ENCODE data around the gene MAPK12.

Gene MAPK12

DNA sequence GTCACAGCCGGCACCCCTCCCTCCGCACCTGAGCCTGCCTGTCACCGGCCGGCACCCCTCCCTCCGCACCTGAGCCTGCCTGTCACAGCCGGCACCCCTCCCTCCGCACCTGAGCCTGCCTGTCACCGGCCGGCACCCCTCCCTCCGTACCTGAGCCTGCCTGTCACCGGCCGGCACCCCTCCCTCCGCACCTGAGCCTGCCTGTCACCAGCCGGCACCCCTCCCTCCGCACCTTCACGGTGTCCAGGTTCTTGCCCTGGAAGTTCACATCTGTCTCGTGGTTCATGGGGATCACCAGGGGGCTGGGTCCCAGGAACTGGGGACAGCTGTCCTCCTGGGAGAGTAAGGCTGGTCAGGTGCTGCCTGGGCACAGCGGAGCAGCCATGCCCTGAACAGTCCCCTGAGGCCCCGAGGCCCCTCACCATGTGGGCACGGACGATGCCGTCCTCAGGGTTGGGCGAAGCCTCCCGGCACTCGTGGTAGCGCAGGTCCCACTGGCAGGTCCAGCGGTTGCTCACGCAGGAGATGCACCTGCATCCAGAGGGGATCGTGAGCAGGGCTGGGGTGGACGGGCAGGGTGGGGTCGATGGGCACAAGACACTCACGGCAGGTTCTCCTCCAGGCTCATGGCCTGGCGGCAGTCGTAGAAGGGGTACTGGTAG lies 24.2 kb upstream of the MAPK12 start:
- Mint-ChIP-seq H3K36me3 (ENCODE audit: low read depth) (peaks cover 16% of the 10 kb centered on the region), H3K27ac (no peak overlapping the region), H3K4me1 (no peaks in the 10 kb centered on the region), H3K9me3 (no peaks in the 10 kb centered on the region), H3K27me3 (ENCODE audit: low read depth) (no peaks in the 10 kb centered on the region), H3K4me3 (no peak overlapping the region)
- no peak for TF ChIP-seq CTCF (IDR thresholded peaks at IDR 0.05; ENCODE audit: unreplicated experiment in 3 of 3)

DNA sequence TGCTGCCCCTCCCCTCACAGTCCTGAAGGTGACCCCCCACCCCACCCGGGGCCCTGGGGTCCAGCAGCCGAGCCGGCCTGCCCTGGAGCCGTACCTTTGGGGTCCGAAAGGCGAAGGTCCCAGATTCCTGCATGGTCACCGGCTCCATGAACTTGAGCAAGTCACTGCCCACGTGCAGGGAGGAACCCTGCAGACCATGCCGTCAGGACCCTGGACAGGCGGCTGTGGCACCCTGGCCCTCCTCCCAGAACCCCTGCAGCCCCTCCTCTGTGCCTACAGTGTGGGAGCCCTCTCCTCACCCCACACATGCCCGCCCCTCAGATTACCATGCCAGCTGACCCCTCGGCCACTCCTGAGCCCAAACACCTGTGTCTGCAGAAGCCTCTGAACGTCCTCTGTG lies 23.0 kb upstream of the MAPK12 start:
- Mint-ChIP-seq H3K9me3 (no peaks in the 10 kb centered on the region), H3K4me1 (no peaks in the 10 kb centered on the region)

GRCh38 chr22:50283821-50284220 lies 22.3 kb upstream of the MAPK12 start:
- Mint-ChIP-seq H3K27me3 (ENCODE audit: low read depth) (no peaks in the 10 kb centered on the region), H3K27ac (no peak overlapping the region), H3K4me3 (no peak overlapping the region), H3K4me1 (no peaks in the 10 kb centered on the region), H3K36me3 (ENCODE audit: low read depth) (peaks cover 22% of the 10 kb centered on the region), H3K9me3 (no peaks in the 10 kb centered on the region)
- TF ChIP-seq CTCF (IDR thresholded peaks at IDR 0.05; ENCODE audit: unreplicated experiment in 3 of 3): no peak

More for the DNA sequence above, 23.0 kb upstream of the MAPK12 start:
- Mint-ChIP-seq H3K27me3 (ENCODE audit: low read depth) (no peaks in the 10 kb centered on the region), H3K27ac (no peak overlapping the region), H3K4me3 (no peak overlapping the region), H3K36me3 (ENCODE audit: low read depth) (peaks cover 17% of the 10 kb centered on the region)
- no peak for TF ChIP-seq CTCF (IDR thresholded peaks at IDR 0.05; ENCODE audit: unreplicated experiment in 3 of 3)

GRCh38 chr22:50282361-50283155 lies 21.1 kb upstream of the MAPK12 start:
- Mint-ChIP-seq H3K4me3 (no peak overlapping the region), H3K27me3 (ENCODE audit: low read depth) (no peaks in the 10 kb centered on the region), H3K36me3 (ENCODE audit: low read depth) (peaks cover 20% of the 10 kb centered on the region), H3K27ac (no peak overlapping the region), H3K4me1 (no peaks in the 10 kb centered on the region), H3K9me3 (no peaks in the 10 kb centered on the region)
- no peak for TF ChIP-seq CTCF (IDR thresholded peaks at IDR 0.05; ENCODE audit: unreplicated experiment in 3 of 3)

DNA sequence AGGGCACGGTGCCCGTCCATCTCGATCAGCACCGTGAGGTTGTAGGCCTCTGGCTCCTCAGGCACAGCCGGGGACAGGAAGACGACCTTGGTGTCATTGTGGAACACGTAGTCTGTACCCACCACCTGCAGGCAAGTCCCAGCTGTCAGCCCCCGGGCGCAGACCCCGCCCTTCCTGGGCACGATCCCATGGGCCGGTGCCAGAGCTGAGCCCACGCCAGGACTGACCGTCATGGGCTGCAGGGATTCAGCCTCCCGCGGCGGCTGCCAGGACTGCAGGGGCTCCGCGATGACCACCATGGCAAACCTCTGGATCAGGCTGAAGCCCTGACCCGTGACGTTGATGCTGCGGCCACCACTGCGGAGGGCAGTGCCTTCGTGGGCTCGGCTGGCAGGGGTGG lies 20.5 kb upstream of the MAPK12 start:
- H3K4me3 Mint-ChIP-seq: no peak overlapping the region
- H3K36me3 Mint-ChIP-seq (ENCODE audit: low read depth): peaks cover 26% of the 10 kb centered on the region
- no peak overlapping the region for H3K27ac Mint-ChIP-seq
- no peaks in the 10 kb centered on the region for H3K9me3 Mint-ChIP-seq
- H3K27me3 Mint-ChIP-seq (ENCODE audit: low read depth): no peaks in the 10 kb centered on the region
- H3K4me1 Mint-ChIP-seq: no peaks in the 10 kb centered on the region
- no peak for TF ChIP-seq CTCF (IDR thresholded peaks at IDR 0.05; ENCODE audit: unreplicated experiment in 3 of 3)

DNA sequence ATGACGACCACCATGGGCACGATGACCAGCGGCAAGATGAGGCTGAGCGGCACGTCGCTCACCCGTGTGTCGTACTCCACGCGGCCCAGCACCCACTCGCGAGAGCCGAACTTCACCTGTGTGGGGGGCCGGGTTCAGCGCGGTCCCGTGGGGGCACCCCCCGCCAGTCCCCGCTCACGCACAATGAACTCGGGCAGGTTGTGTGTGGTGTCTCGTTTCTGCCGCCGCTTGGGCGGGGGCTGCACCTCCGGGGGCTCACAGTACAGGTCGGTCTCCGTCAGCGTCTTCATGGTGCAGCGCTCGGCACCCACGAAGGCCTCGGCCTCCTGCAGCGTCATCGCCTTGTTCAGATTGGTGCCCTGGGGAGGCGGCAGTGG lies 19.9 kb upstream of the MAPK12 start:
- H3K27ac Mint-ChIP-seq: no peak overlapping the region
- TF ChIP-seq CTCF (IDR thresholded peaks at IDR 0.05; ENCODE audit: unreplicated experiment in 3 of 3): no peak
- H3K27me3 Mint-ChIP-seq (ENCODE audit: low read depth): no peaks in the 10 kb centered on the region
- no peak overlapping the region for H3K4me3 Mint-ChIP-seq
- peaks cover 31% of the 10 kb centered on the region for H3K36me3 Mint-ChIP-seq (ENCODE audit: low read depth)
- H3K9me3 Mint-ChIP-seq: no peaks in the 10 kb centered on the region
- no peaks in the 10 kb centered on the region for H3K4me1 Mint-ChIP-seq
